Activated naive CD8-positive, alpha-beta T cell treated with anti-CD3 and anti-CD28 coated beads, Interleukin-2, amount 50 U/mL, for 16 hours (primary cell): ENCODE results near the gene ELMO1.

Experiments
- DNase-seq: peaks from one replicate; pipeline ENCODE4 v3.0.0-alpha.2; 2020; ENCODE audit warnings: low read depth, low spot score

ELMO1 gene

GRCh38 chr7:36957620-36958019 lies 491.0 kb downstream of the ELMO1 start:
- no peak for DNase-seq

GRCh38 chr7:36956814-36957213 lies 491.9 kb downstream of the ELMO1 start:
- no peak for DNase-seq

DNA sequence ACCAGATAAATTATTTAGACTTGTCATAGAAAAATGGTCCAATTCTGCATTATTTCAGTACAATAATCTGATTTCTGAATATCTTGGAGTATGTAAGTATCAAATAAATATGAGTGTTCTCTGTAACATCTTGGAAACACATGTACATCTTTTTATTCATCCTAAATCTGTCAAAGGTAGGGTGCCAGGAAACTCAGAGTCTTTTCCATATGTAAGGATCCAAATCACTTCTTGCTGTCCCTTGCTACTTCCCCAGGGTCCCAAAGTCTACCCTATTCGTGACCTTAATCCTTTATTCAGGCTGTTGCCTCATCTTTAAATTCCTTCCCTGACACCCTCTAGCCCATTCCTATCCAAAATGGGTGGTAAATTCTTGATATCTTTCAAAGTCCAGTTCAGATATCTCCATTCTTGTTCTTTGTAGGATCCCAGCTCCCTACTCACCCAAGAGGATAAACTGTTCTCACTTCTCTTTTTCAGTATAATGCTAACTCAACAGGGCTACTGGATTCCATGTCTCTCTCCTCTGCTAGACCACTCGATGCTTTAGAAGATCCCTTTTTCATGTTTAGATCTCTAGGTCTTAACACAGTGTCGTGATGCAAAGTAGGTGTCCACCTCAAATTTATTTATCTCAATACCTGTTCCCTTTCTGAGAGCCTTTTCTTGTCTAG lies 493.1 kb downstream of the ELMO1 start:
- no peak for DNase-seq

- DNase-seq: no peak
Observed at GRCh38 chr7:36951257-36951697, 497.4 kb downstream of the ELMO1 start.

GRCh38 chr7:36949711-36950600 lies 498.7 kb downstream of the ELMO1 start:
- DNase-seq: no peak

DNA sequence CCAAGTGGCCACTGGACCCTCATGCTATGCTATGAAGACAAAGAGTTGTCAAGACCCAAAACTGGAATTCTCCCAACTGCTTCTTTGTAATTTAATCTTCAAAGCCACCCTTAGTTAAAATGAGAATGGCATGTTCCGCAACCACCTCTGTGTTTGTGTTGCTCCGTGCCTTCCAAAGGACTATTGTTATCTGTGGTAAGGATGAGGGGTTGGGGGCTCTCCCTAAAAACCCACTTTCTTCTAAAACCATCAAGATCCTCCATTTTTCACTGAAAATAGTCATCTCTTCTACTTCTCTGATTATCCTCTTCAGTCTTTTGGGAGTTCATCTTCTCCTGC lies 502.3 kb downstream of the ELMO1 start:
- no peak for DNase-seq

DNA sequence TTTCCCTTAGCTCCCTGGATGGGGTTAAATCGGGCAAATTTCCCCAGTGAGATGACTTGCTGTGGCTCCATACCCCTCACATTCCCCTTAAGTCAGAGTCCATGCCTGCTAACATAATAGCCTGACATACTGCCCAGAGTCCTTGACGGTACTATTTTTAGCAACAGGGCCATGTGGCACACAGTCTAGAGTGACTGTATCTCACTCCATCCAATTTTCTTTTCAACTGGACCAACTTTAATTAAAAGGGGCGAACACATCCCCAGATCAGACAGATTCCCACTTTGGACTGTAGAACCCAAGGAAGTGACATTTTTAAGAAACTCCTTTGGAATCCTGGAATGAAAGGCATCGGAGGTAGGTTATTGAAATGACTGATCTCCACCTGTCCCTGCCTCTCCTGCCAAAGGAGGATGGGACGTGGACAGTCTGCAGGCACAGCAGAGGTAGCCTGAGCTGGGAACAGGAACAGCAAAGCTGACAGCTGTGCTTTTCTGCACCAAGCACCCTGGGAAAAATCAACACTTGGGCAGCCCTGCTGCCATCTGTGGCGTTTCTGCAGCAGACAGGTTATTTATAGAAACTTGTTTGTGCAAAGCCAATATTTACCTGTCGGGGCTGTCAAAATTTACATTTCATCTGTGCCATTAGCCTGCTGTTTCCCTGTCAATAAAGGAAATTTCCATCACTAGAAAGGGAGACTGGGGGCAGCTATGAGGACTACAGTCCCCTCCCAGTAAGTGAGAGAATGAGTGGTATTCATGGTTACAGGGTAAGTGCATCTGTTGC lies 502.9 kb downstream of the ELMO1 start:
- no peak for DNase-seq

GRCh38 chr7:36944838-36945237 lies 503.8 kb downstream of the ELMO1 start:
- no peak for DNase-seq

GRCh38 chr7:36943591-36944435 lies 504.9 kb downstream of the ELMO1 start:
- no peak for DNase-seq

GRCh38 chr7:36942955-36943354 lies 505.7 kb downstream of the ELMO1 start:
- no peak for DNase-seq

GRCh38 chr7:36942541-36942940 lies 506.1 kb downstream of the ELMO1 start:
- DNase-seq: no peak

DNA sequence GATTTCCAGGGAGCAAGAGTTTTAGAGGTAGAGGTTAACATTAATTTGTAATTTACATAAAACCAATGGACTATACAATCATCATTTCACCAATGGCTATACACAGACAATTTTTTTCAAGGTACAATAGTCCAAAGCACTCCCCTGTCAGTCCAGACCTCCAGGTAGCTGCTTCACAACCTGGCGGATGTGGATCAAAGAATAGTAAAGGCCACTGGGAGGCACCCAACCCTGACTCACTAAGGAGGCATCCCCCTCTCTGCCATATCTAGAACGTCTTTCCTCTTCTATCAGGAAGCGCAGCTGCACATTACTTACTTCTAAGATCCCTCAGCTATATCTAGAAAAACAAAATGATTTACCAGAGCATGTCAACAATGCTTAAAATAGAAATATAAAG lies 506.6 kb downstream of the ELMO1 start:
- DNase-seq: no peak

- no peak for DNase-seq
Observed at GRCh38 chr7:36941359-36941758, 507.3 kb downstream of the ELMO1 start.

DNA sequence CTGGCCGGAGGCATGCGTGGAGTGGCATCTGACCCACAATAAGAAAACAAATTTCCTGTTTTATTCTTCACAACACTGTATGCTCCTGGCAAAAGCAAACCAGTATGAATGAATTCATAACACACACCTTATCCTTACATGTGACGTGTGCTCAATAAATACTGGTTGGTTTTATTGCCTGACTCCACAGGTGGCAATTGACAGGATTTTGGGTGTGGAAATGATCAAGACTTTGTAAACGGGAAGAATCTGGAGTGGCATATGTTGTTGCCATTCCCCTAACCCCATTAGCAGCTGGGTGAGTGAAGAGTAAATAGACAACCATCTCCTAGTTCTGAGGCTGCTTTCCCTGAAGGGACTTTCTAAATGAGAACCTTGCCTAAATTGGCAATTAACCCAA lies 508.8 kb downstream of the ELMO1 start:
- no peak for DNase-seq

DNA sequence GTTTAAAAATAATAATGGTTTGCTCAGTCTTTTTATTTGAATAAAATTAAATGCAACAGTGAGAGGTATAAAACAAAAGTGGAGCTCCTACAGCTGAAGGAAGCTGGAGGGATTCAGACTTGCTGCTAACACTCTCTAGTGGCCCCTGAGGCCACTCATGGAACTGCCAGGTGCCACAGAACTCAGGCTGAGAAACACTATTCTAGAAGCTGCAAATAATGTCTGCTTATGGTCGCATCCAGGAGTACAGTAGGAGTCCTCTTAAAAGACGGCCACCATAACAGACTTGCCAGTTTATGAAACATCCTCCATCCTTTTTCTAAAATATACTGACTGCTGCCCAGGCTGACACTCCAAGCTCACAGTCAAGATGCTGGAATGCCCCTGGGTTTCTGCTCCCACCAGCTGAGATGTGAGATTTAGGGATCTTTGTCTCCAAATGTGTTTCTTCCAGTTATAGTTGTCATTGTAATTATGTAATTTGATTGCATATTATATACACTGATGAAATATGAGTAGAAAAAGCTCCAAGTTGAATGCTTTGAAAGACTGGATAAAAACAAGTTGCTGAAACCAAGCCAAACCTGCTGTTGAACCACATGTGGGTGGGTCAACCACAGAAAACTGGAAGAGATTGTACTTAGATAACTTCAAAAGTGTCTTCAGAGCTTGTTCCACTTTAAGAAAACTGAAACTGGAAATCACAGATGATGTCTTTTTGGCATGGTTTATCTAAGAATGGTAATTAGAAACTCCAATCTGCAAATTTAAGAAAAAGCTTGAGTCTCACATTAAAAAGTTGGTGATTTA lies 510.7 kb downstream of the ELMO1 start:
- DNase-seq: no peak

- no peak for DNase-seq
Observed at GRCh38 chr7:36931892-36932291, 516.8 kb downstream of the ELMO1 start.

- DNase-seq: no peak
Observed at GRCh38 chr7:36929791-36930190, 518.9 kb downstream of the ELMO1 start.

GRCh38 chr7:36928718-36929117 lies 519.9 kb downstream of the ELMO1 start:
- DNase-seq: no peak

DNA sequence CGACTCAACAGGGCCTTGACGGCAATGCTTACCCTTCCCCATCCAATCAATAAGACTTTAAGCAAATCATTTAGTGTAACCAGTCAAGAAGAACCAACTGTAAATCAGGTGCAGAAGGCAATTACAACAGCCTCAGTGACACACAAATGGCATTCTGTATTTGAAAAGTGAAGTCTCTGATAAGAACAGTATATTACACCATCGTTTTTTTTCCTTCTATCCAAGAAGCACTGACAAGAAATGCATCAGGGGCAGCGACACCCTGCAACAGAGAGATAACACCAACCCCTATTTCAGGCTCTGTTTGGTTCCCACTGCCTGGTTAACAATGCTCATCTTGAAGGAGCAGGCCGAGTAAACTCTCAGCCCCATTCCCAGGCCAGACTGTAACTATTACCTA lies 520.4 kb downstream of the ELMO1 start:
- DNase-seq: no peak

DNA sequence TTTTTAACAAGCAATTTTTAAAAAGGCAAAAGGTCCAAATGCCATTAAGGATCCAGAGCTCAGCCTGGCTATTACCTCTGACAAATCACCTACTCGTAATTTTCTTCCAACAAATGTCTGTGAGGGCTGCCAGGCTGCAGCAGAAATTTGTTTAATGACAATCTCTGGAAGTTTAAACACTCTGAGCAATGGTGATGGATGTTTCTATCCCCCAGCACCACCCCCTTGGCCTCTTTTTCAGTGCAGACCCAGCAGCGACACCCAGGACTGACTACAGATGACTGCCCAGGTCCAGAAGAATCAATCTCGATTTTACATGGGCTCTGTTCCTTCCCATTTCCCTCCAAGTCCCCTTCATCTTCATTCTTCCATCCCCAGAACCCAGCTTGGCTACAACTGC lies 523.0 kb downstream of the ELMO1 start:
- no peak for DNase-seq

GRCh38 chr7:36925207-36925606 lies 523.5 kb downstream of the ELMO1 start:
- DNase-seq: no peak
